Measurements from ENCODE around the gene AKAP13.
"Not testable (repeated sequence)": the region's sequence is repeated elsewhere in the genome, so short reads cannot be mapped to it uniquely, and the experiment has no call there.

Gene AKAP13

GRCh38 chr15:85441854-85442253, 61.5 kb downstream of the AKAP13 start:
- not testable (repeated sequence) for DNase-seq (ENCODE audit: low read depth, low spot score)

GRCh38 chr15:85443046-85443445, 62.6 kb downstream of the AKAP13 start:
- DNase-seq (ENCODE audit: low read depth, low spot score), result no peak

- peak; percentile 87 for DNase-seq (ENCODE audit: low read depth, low spot score)
Observed at GRCh38 chr15:85443593-85444087, 63.2 kb downstream of the AKAP13 start.

- no peak for DNase-seq (ENCODE audit: low read depth, low spot score)
Observed at GRCh38 chr15:85444122-85444745, 63.8 kb downstream of the AKAP13 start.

GRCh38 chr15:85445361-85445760, 65.0 kb downstream of the AKAP13 start:
- no peak for DNase-seq (ENCODE audit: low read depth, low spot score)

GRCh38 chr15:85451099-85451700, 70.8 kb downstream of the AKAP13 start:
- DNase-seq (ENCODE audit: low read depth, low spot score), result no peak

- no peak for DNase-seq (ENCODE audit: low read depth, low spot score)
Observed at GRCh38 chr15:85452436-85452835, 72.0 kb downstream of the AKAP13 start.

- DNase-seq (ENCODE audit: low read depth, low spot score), result no peak
Observed at GRCh38 chr15:85453144-85453872, 72.9 kb downstream of the AKAP13 start.

GRCh38 chr15:85454403-85454802, 74.0 kb downstream of the AKAP13 start:
- no peak for DNase-seq (ENCODE audit: low read depth, low spot score)

- DNase-seq (ENCODE audit: low read depth, low spot score), result no peak
Observed at GRCh38 chr15:85455891-85456290, 75.5 kb downstream of the AKAP13 start.

GRCh38 chr15:85456798-85457197, 76.4 kb downstream of the AKAP13 start:
- no peak for DNase-seq (ENCODE audit: low read depth, low spot score)

GRCh38 chr15:85457392-85457968, 77.1 kb downstream of the AKAP13 start:
- no peak for DNase-seq (ENCODE audit: low read depth, low spot score)

GRCh38 chr15:85458764-85459163, 78.4 kb downstream of the AKAP13 start:
- DNase-seq (ENCODE audit: low read depth, low spot score), result no peak

- no peak for DNase-seq (ENCODE audit: low read depth, low spot score)
Observed at GRCh38 chr15:85462029-85462428, 81.6 kb downstream of the AKAP13 start.

GRCh38 chr15:85463276-85463892, 83.0 kb downstream of the AKAP13 start:
- DNase-seq (ENCODE audit: low read depth, low spot score), result peak; percentile 54

- DNase-seq (ENCODE audit: low read depth, low spot score), result no peak
Observed at GRCh38 chr15:85463976-85464375, 83.6 kb downstream of the AKAP13 start.

GRCh38 chr15:85464471-85464870, 84.1 kb downstream of the AKAP13 start:
- no peak for DNase-seq (ENCODE audit: low read depth, low spot score)

GRCh38 chr15:85470563-85471271, 90.3 kb downstream of the AKAP13 start:
- DNase-seq (ENCODE audit: low read depth, low spot score), result no peak

GRCh38 chr15:85472349-85472748, 91.9 kb downstream of the AKAP13 start:
- DNase-seq (ENCODE audit: low read depth, low spot score), result no peak

- peak; percentile 70 for DNase-seq (ENCODE audit: low read depth, low spot score)
Observed at GRCh38 chr15:85473455-85473854, 93.1 kb downstream of the AKAP13 start.

GRCh38 chr15:85474700-85475316, 94.4 kb downstream of the AKAP13 start:
- no peak for DNase-seq (ENCODE audit: low read depth, low spot score)
